Endodermal cell (in vitro differentiated cells): ENCODE results near the gene SH3BP5. TPM values are rescaled to one million over a fixed set of nuclear protein-coding genes. Genes with fewer than 3 reads are reported as not detected.

Experiments used
- DNase-seq: peaks from one replicate; pipeline ENCODE4 v3.0.0-alpha.2; 2017
- H3K27ac ChIP-seq: 2 replicates; pipeline ENCODE4 v1.5.1; 2013; ENCODE audit warnings: mild to moderate bottlenecking, low read depth, low read length, moderate library complexity
- H3K27me3 ChIP-seq: 2 replicates; pipeline ENCODE4 v1.6.1; 2013; ENCODE audit warnings: mild to moderate bottlenecking, low read length, moderate library complexity; ENCODE audit not compliant: insufficient read depth, control insufficient read depth, poor library complexity, severe bottlenecking
- H3K36me3 ChIP-seq: 2 replicates; pipeline ENCODE4 v1.7.0; 2013; ENCODE audit warnings: mild to moderate bottlenecking, low read length, moderate library complexity; ENCODE audit not compliant: control insufficient read depth, insufficient read depth
- H3K4me1 ChIP-seq: one replicate; pipeline ENCODE4 v1.7.0; 2013; ENCODE audit warnings: low read length; ENCODE audit not compliant: control insufficient read depth, insufficient read depth
- H3K4me3 ChIP-seq: 2 replicates; pipeline ENCODE4 v1.5.1; 2013; ENCODE audit warnings: mild to moderate bottlenecking, low read length, moderate library complexity
- H3K9ac ChIP-seq: 2 replicates; pipeline ENCODE4 v1.6.1; 2013; ENCODE audit warnings: mild to moderate bottlenecking, low read length, moderate library complexity; ENCODE audit not compliant: poor library complexity, severe bottlenecking; ENCODE audit errors: extremely low read depth
- H3K9me3 ChIP-seq: 2 replicates; pipeline ENCODE4 v1.6.1; 2013; ENCODE audit warnings: mild to moderate bottlenecking, low read length, moderate library complexity; ENCODE audit not compliant: control insufficient read depth
- H3K27ac Mint-ChIP-seq: 2 replicates; pipeline ENCODE4 v1.8.0; 2020; ENCODE audit warnings: mixed read lengths
- H3K27me3 Mint-ChIP-seq: 2 replicates; pipeline ENCODE4 v1.8.0; 2021; ENCODE audit warnings: mild to moderate bottlenecking, mixed read lengths; ENCODE audit not compliant: insufficient read depth
- H3K36me3 Mint-ChIP-seq: 2 replicates; pipeline ENCODE4 v1.8.0; 2020; ENCODE audit warnings: low read depth, mixed read lengths
- H3K4me1 Mint-ChIP-seq: 2 replicates; pipeline ENCODE4 v1.8.0; 2020; ENCODE audit warnings: mixed read lengths
- H3K4me3 Mint-ChIP-seq: 2 replicates; pipeline ENCODE4 v1.8.0; 2020; ENCODE audit warnings: mild to moderate bottlenecking, moderate library complexity, mixed read lengths
- H3K9me3 Mint-ChIP-seq: 2 replicates; pipeline ENCODE4 v1.8.0; 2020; ENCODE audit warnings: mild to moderate bottlenecking, mixed read lengths
- WGBS, 2 experiments: methylation state at CpG; one replicate each; pipeline versions ENCODE4 v1.1.5 to v1.1.7; 2013; ENCODE audit warnings: missing lambda C conversion rate in 2 of 2, mixed read lengths in 1 of 2; ENCODE audit not compliant: insufficient coverage in 1 of 2, insufficient read length in 1 of 2; 5-methylcytosine and 5-hydroxymethylcytosine counted together
- total RNA-seq, 2 donors: library from RNA; stranded (reverse); fragmentation: NEBNext Ultra II Directional in 1 of 2; extraction: Animal tissue kit (Norgen Biotek cat#: 25700) in 1 of 2; gene quantifications; 2 replicates in 1 of 2; 3 replicates in 1 of 2; pipeline ENCODE4 v1.2.1, GENCODE V29; 2021
- TF ChIP-seq, protein P1 (sequence below): fragments of 200-600 bp; sonication (generic); conservative IDR thresholded peaks from 2 replicates; pipeline ENCODE4 v1.5.0; 2021; ENCODE audit warnings: antibody characterized with exemption, mild to moderate bottlenecking

Gene SH3BP5
- total RNA-seq, 2 donors from 2014 or later, result 25.8 to 30.3 TPM

DNA sequence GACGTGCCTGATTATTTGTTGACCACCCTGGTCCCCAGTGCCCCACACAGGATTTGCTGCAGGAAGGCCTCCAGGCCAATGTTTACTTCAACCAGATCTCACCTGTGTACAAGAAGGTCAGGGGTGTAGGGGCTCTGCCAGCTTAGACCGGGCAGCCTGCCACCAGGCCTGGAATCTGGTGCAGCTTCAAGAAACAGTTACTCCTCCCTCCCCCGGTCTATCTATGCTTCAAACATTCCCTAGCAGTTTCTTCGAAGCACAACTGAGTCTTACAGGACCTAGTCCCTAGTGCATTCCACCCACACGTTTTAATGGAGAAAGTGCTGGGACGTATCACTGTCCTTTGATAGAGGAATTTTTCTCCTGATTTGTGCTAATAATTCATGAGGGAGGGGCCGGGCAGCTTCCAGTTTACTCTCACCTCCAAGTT, 8.0 kb downstream of the SH3BP5 start:
- Histone ChIP-seq H3K4me3 (no peak overlapping the region), H3K9me3 (no peaks in the 10 kb centered on the region), H3K9ac (no peak overlapping the region), H3K27me3 (no peaks in the 10 kb centered on the region), H3K4me1 (peaks cover 12% of the 10 kb centered on the region), H3K36me3 (peaks cover 25% of the 10 kb centered on the region), H3K27ac (no peak overlapping the region)
- DNase-seq, result no peak
- Mint-ChIP-seq H3K27ac (peak overlapping the region; percentile 64), H3K36me3 (peaks cover 32% of the 10 kb centered on the region), H3K9me3 (no peaks in the 10 kb centered on the region), H3K27me3 (no peaks in the 10 kb centered on the region), H3K4me3 (no peak overlapping the region), H3K4me1 (peaks cover 35% of the 10 kb centered on the region)
- TF ChIP-seq, protein P1, sequence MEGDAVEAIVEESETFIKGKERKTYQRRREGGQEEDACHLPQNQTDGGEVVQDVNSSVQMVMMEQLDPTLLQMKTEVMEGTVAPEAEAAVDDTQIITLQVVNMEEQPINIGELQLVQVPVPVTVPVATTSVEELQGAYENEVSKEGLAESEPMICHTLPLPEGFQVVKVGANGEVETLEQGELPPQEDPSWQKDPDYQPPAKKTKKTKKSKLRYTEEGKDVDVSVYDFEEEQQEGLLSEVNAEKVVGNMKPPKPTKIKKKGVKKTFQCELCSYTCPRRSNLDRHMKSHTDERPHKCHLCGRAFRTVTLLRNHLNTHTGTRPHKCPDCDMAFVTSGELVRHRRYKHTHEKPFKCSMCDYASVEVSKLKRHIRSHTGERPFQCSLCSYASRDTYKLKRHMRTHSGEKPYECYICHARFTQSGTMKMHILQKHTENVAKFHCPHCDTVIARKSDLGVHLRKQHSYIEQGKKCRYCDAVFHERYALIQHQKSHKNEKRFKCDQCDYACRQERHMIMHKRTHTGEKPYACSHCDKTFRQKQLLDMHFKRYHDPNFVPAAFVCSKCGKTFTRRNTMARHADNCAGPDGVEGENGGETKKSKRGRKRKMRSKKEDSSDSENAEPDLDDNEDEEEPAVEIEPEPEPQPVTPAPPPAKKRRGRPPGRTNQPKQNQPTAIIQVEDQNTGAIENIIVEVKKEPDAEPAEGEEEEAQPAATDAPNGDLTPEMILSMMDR, result no peak
- 83 to 100% methylated on average over 1 to 7 of the region's 7 CpGs for WGBS, 2 experiments

DNA sequence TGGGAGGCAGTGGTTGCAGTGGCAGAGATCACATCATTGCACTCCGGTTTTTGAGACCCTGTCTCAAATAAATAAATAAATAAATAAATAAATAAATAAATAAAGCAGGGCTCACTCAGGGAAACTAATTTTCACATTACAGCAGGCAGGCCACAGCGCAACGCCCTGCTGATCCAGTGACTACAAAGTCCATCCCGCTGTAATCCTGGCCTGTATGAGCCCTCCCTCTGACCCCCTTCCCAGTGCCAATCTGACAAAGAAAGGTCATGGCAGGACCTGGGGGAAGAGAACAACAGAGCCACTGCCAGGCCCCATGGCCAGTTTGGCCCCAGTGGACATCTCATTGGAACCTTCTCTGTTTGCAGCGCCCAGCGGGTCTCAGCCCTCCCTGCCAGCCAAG, 9.3 kb downstream of the SH3BP5 start:
- Mint-ChIP-seq H3K4me3 (no peak overlapping the region), H3K36me3 (peaks cover 26% of the 10 kb centered on the region), H3K4me1 (peaks cover 33% of the 10 kb centered on the region), H3K27me3 (no peaks in the 10 kb centered on the region), H3K27ac (no peak overlapping the region), H3K9me3 (no peaks in the 10 kb centered on the region)
- WGBS, 2 experiments, result 97 to 100% methylated on average over 4 to 6 of the region's 6 CpGs
- peaks cover 13% of the 10 kb centered on the region for H3K36me3 ChIP-seq
- no peaks in the 10 kb centered on the region for H3K9me3 ChIP-seq
- no peaks in the 10 kb centered on the region for H3K27me3 ChIP-seq
- TF ChIP-seq, protein P1, result no peak
- no peak overlapping the region for H3K27ac ChIP-seq
- DNase-seq, result no peak
- H3K4me1 ChIP-seq, result peaks cover 12% of the 10 kb centered on the region
- H3K4me3 ChIP-seq, result no peak overlapping the region
- no peak overlapping the region for H3K9ac ChIP-seq

DNA sequence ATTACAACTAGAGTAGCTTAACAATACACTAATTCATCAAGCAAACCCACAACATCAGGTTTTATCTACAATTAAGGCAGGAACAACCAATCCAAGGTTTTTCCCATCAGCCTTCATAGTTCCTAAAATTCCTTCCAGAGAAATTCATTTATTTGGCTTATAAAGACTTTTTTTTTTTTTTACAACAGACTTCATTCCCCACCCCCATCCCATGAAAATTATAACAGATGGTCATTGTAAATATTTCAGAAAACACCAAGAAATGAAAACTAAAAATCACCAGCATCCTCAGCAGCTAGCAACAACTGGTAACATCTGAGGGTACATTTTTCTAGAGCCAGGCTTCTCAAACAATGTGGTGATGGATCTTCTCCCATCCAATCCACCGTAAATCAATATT, 11.0 kb downstream of the SH3BP5 start:
- Histone ChIP-seq H3K9ac (no peak overlapping the region), H3K27me3 (no peaks in the 10 kb centered on the region), H3K4me3 (no peak overlapping the region), H3K4me1 (peaks cover 12% of the 10 kb centered on the region), H3K9me3 (no peaks in the 10 kb centered on the region), H3K36me3 (peaks cover 9% of the 10 kb centered on the region), H3K27ac (no peak overlapping the region)
- Mint-ChIP-seq H3K27me3 (no peaks in the 10 kb centered on the region), H3K9me3 (no peaks in the 10 kb centered on the region), H3K4me3 (no peak overlapping the region), H3K4me1 (peaks cover 36% of the 10 kb centered on the region), H3K36me3 (peaks cover 13% of the 10 kb centered on the region), H3K27ac (no peak overlapping the region)
- no peak for DNase-seq
- WGBS, 2 experiments, result 84 to 100% methylated on average over 1 of the region's 1 CpG
- TF ChIP-seq, protein P1, result no peak
